ENCODE measurements around the gene MRGPRE.

- no peak for TF ChIP-seq SIN3A (IDR thresholded peaks at IDR 0.05; ENCODE audit: borderline replicate concordance, insufficient read depth, low read length)
- TF ChIP-seq POLR2AphosphoS5 (IDR thresholded peaks at IDR 0.05; ENCODE audit: low read depth, low read length) = no peak
- TF ChIP-seq REST (IDR thresholded peaks at IDR 0.05; ENCODE audit: insufficient read depth in 1 of 2, low read depth in 2 of 2, low read length in 2 of 2) = no peak
- TF ChIP-seq TAF1 (IDR thresholded peaks at IDR 0.05; ENCODE audit: borderline replicate concordance, insufficient read depth, low read length) = no peak
These were observed 29.5 kb downstream of the MRGPRE start for GRCh38 chr11:3202759-3203158.

Measured in PFSK-1 (cell line).